HEK293 (cell line): ENCODE data around the gene GBGT1.

Source experiments
- CTCF ChIA-PET: fragments of 350-600 bp; formaldehyde crosslinking; extraction: SDS; loops from one replicate; lab custom pipeline; 2021; ENCODE audit warnings: antibody characterized with exemption; lab: Yijun Ruan, JAX
- POLR2A ChIA-PET: fragments of 300-600 bp; formaldehyde crosslinking; extraction: SDS; loops from one replicate; lab custom pipeline; 2020; ENCODE audit warnings: antibody characterized with exemption, inconsistent platforms; lab: Yijun Ruan, JAX
- H3K27ac ChIP-seq: fragments of 200-500 bp; sonication (Bioruptor generic); 2 replicates; pipeline ENCODE4 v1.5.1; 2014; ENCODE audit warnings: low read depth, low read length, control low read depth, inconsistent platforms; ENCODE audit errors: extremely low read depth
- H3K36me3 ChIP-seq, 2 experiments: fragments of 200-500 bp in 1 of 2; sonication (Bioruptor generic) in 1 of 2; 1 replicate in 1 of 2; 2 replicates in 1 of 2; pipeline ENCODE4 v1.5.1; 2014 to 2017; ENCODE audit warnings: inconsistent platforms in 2 of 2, low read length in 2 of 2; ENCODE audit not compliant: control insufficient read depth in 2 of 2, insufficient read depth in 1 of 2
- H3K4me1 ChIP-seq: fragments of 200-500 bp; sonication (Bioruptor generic); 2 replicates; pipeline ENCODE4 v1.5.1; 2014; ENCODE audit warnings: mild to moderate bottlenecking, low read length, inconsistent platforms; ENCODE audit not compliant: control insufficient read depth, insufficient read depth
- H3K4me3 ChIP-seq: 2 replicates; pipeline ENCODE4 v1.5.1; 2011; ENCODE audit warnings: low read depth, mild to moderate bottlenecking, control low read depth, low read length, moderate library complexity
- H3K9me3 ChIP-seq: fragments of 200-500 bp; sonication (Bioruptor generic); 2 replicates; pipeline ENCODE4 v1.5.1; 2014; ENCODE audit warnings: low read depth, low read length, inconsistent platforms; ENCODE audit not compliant: control insufficient read depth, insufficient read depth
- AEBP2 ChIP-seq: fragments of 450-650 bp; formaldehyde crosslinking; IDR thresholded peaks from 2 replicates; pipeline ENCODE4 v1.5.1; 2016; ENCODE audit warnings: missing biosample characterization, missing genetic modification characterization, borderline replicate concordance
- CTCF ChIP-seq: fragments of 450-650 bp; formaldehyde crosslinking; IDR thresholded peaks from 2 replicates; pipeline ENCODE4 v1.5.1; 2016; ENCODE audit warnings: missing biosample characterization, missing genetic modification characterization
- IKZF3 ChIP-seq: fragments of 450-650 bp; IDR thresholded peaks from 2 replicates; pipeline ENCODE4 v1.5.0; 2018; ENCODE audit warnings: missing biosample characterization, mild to moderate bottlenecking, missing genetic modification characterization, moderate library complexity
- MZF1 ChIP-seq: fragments of 450-650 bp; formaldehyde crosslinking; IDR thresholded peaks from 2 replicates; pipeline ENCODE4 v1.5.1; 2017; ENCODE audit warnings: missing biosample characterization, missing genetic modification characterization, borderline replicate concordance
- SCRT1 ChIP-seq: fragments of 450-650 bp; formaldehyde crosslinking; IDR thresholded peaks from 2 replicates; pipeline ENCODE4 v1.5.1; 2016; ENCODE audit warnings: missing biosample characterization, missing genetic modification characterization, borderline replicate concordance
- ZFP69B ChIP-seq: fragments of 450-650 bp; formaldehyde crosslinking; IDR thresholded peaks from 2 replicates; pipeline ENCODE4 v1.5.1; 2016; ENCODE audit warnings: missing biosample characterization, missing genetic modification characterization
- ZNF248 ChIP-seq: fragments of 450-650 bp; formaldehyde crosslinking; IDR thresholded peaks from 2 replicates; pipeline ENCODE4 v1.5.1; 2017; ENCODE audit warnings: missing biosample characterization, missing genetic modification characterization
- ZNF26 ChIP-seq: fragments of 450-650 bp; formaldehyde crosslinking; IDR thresholded peaks from 2 replicates; pipeline ENCODE4 v1.5.1; 2016; ENCODE audit warnings: missing biosample characterization, missing genetic modification characterization
- ZNF341 ChIP-seq: fragments of 450-650 bp; formaldehyde crosslinking; IDR thresholded peaks from 2 replicates; pipeline ENCODE4; 2016; ENCODE audit warnings: low read depth, missing biosample characterization, missing genetic modification characterization
- ZNF530 ChIP-seq: fragments of 450-650 bp; formaldehyde crosslinking; IDR thresholded peaks from 2 replicates; pipeline ENCODE4 v1.5.1; 2016; ENCODE audit warnings: low read depth, missing biosample characterization, missing genetic modification characterization
- ZNF548 ChIP-seq: fragments of 450-650 bp; formaldehyde crosslinking; IDR thresholded peaks from 2 replicates; pipeline ENCODE4 v1.5.1; 2016; ENCODE audit warnings: missing biosample characterization, missing genetic modification characterization
- ZNF629 ChIP-seq: fragments of 450-650 bp; formaldehyde crosslinking; IDR thresholded peaks from 2 replicates; pipeline ENCODE4 v1.5.1; 2017; ENCODE audit warnings: missing biosample characterization, missing genetic modification characterization
- ZNF704 ChIP-seq: fragments of 450-650 bp; formaldehyde crosslinking; IDR thresholded peaks from 2 replicates; pipeline ENCODE4 v1.5.1; 2016; ENCODE audit warnings: missing biosample characterization, missing genetic modification characterization
- ZSCAN18 ChIP-seq: fragments of 450-650 bp; formaldehyde crosslinking; IDR thresholded peaks from 2 replicates; pipeline ENCODE4 v1.5.1; 2016; ENCODE audit warnings: missing biosample characterization, missing genetic modification characterization
- ZSCAN30 ChIP-seq: fragments of 450-650 bp; IDR thresholded peaks from 2 replicates; pipeline ENCODE4 v1.5.1; 2018; ENCODE audit warnings: missing biosample characterization, mild to moderate bottlenecking, missing genetic modification characterization, moderate library complexity

Gene GBGT1

GRCh38 chr9:133118568-133118967, 45.1 kb downstream of the GBGT1 start:
- Histone ChIP-seq H3K27ac (no peak overlapping the region), H3K4me3 (no peak overlapping the region), H3K4me1 (peaks cover 14% of the 10 kb centered on the region), H3K9me3 (no peaks in the 10 kb centered on the region), H3K36me3 (peaks cover 0 to 13% of the 10 kb centered on the region in 2 experiments; a peak in 1 of 3 replicates)
- TF ChIP-seq ZNF704 (tag by site-specific recombination) (no peak), ZNF530 (tag by site-specific recombination) (no peak), IKZF3 (tag by site-specific recombination) (no peak), SCRT1 (tag by site-specific recombination) (no peak), ZNF341 (tag by site-specific recombination) (no peak), ZSCAN30 (no peak)
- TF ChIP-seq, all 188 proteins: peak for 0
- POLR2A ChIA-PET, result interaction anchor here (0.7 to 4.0 kb wide), 4 partner anchors 10 to 89 kb away, joined by 3 to 24 read pairs (median 10); partner anchors contain the start of gene GTF3C5
- CTCF ChIA-PET, result interaction anchor here (0.6 to 22.4 kb wide), 5 partner anchors 16 to 1696 kb away, joined by 3 to 342 read pairs (median 5); no protein-coding TSS in a partner anchor

GRCh38 chr9:133118179-133118520, 45.6 kb downstream of the GBGT1 start:
- no peaks in the 10 kb centered on the region for H3K9me3 ChIP-seq
- H3K27ac ChIP-seq, result no peak overlapping the region
- ChIA-PET POLR2A (interaction anchor here (0.7 to 4.0 kb wide), 4 partner anchors 9 to 89 kb away, joined by 3 to 24 read pairs (median 10); partner anchors contain the start of gene GTF3C5), CTCF (interaction anchor here (0.6 to 22.4 kb wide), 4 partner anchors 15 to 823 kb away, joined by 3 to 342 read pairs (median 11); no protein-coding TSS in a partner anchor)
- peaks cover 0 to 13% of the 10 kb centered on the region in 2 experiments; a peak in 1 of 3 replicates for H3K36me3 ChIP-seq
- H3K4me1 ChIP-seq, result peaks cover 14% of the 10 kb centered on the region
- H3K4me3 ChIP-seq, result no peak overlapping the region
- TF ChIP-seq MZF1, result no peak
- TF ChIP-seq AEBP2 (tag by site-specific recombination), result no peak
- no peak for TF ChIP-seq ZNF248
- TF ChIP-seq ZNF629 (tag by site-specific recombination), result no peak
- no peak for TF ChIP-seq ZFP69B (tag by site-specific recombination)
- no peak for TF ChIP-seq ZSCAN18 (tag by site-specific recombination)
- no peak for TF ChIP-seq ZNF26 (tag by site-specific recombination)
- TF ChIP-seq CTCF (tag by site-specific recombination), result no peak
- TF ChIP-seq ZNF548 (tag by site-specific recombination), result no peak
